Activated CD8-positive, alpha-beta memory T cell treated with anti-CD3 and anti-CD28 coated beads, Interleukin-2, amount 10 ng/mL, durations not matched to agents 7 days and 5 days (primary cell): ENCODE data around the gene RLBP1. TPM values are rescaled to one million over a fixed set of nuclear protein-coding genes. Genes with fewer than 3 reads are reported as not detected.
"Not testable (repeated sequence)": the region's sequence is repeated elsewhere in the genome, so short reads cannot be mapped to it uniquely, and the experiment has no call there.

Experiments used
- ATAC-seq: fragments of 150-1000 bp; cut with Tn5 transposase; one replicate; pipeline ENCODE4 v1.10.0; 2021; ENCODE audit warnings: moderate library complexity
- CTCF ChIA-PET: fragments of 350-600 bp; sonication (Branson Sonifier 250); formaldehyde crosslinking; loops from one replicate; lab custom pipeline; 2021; ENCODE audit warnings: antibody characterized with exemption; lab: Charles Lee
- DNase-seq: peaks from one replicate; pipeline ENCODE4 v3.0.0-alpha.2; 2020
- H3K27ac Mint-ChIP-seq: one replicate; pipeline ENCODE4 v1.8.0; 2021; ENCODE audit warnings: mild to moderate bottlenecking, mixed read lengths
- H3K27me3 Mint-ChIP-seq: one replicate; pipeline ENCODE4 v1.8.0; 2021; ENCODE audit warnings: mixed read lengths
- H3K36me3 Mint-ChIP-seq: one replicate; pipeline ENCODE4 v1.8.0; 2021; ENCODE audit warnings: mild to moderate bottlenecking, mixed read lengths
- H3K4me1 Mint-ChIP-seq: one replicate; pipeline ENCODE4 v1.8.0; 2021; ENCODE audit warnings: mixed read lengths
- H3K4me3 Mint-ChIP-seq: one replicate; pipeline ENCODE4 v1.8.0; 2021; ENCODE audit warnings: mild to moderate bottlenecking, moderate library complexity, mixed read lengths
- H3K9me3 Mint-ChIP-seq: one replicate; pipeline ENCODE4 v1.8.0; 2022; ENCODE audit warnings: low read depth, mixed read lengths
- total RNA-seq, 2 experiments: library from RNA; stranded (reverse); gene quantifications; one replicate each; pipeline ENCODE4 v1.2.3, GENCODE V29; 2021

Gene RLBP1
- total RNA-seq: not detected

DNA sequence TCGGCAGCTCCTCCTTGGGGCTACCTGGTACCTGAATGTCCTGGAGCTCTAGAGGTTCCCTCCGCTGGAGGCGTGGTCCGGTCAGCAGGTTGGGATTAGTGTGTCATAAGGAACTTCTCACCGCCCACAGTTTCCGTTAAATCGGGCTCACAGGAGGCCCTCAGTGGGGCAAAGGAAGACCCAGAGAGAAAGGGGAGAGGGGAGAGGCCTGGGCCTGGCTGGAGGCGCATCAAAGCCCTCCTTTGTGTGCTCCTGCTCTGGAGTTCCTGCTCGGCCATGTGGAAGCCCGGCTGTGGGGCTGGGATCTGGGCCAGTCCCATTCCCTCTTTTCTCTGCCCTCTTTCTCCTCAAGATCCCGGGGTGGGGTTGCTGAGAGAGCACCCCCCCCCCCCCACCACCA lies at the start of gene RLBP1:
Gene RLBP1, minus strand, starts transcription at position 37 of the 400 bp plus-strand sequence. CDS start 2,604 bp downstream, outside the sequence.
- no peaks in the 10 kb centered on the region for H3K9me3 Mint-ChIP-seq
- no peak within 1 kb of the TSS for H3K4me3 Mint-ChIP-seq
- H3K27me3 Mint-ChIP-seq: peaks cover 21% of the 10 kb centered on the region
- CTCF ChIA-PET: interaction anchor here (0.6 to 3.2 kb wide), 2 partner anchors 15 to 137 kb away, joined by 5 to 29 read pairs; no protein-coding TSS in a partner anchor
- H3K4me1 Mint-ChIP-seq: no peaks in the 10 kb centered on the region
- H3K27ac Mint-ChIP-seq: no peak within 1 kb of the TSS
- DNase-seq: no peak
- no peaks in the 10 kb centered on the region for H3K36me3 Mint-ChIP-seq
- ATAC-seq: no peak

GRCh38 chr15:89250142-89250541 lies 28.8 kb upstream of the RLBP1 start:
- not testable (repeated sequence) for DNase-seq, H3K27me3 Mint-ChIP-seq, ATAC-seq, H3K9me3 Mint-ChIP-seq, H3K27ac Mint-ChIP-seq, H3K4me3 Mint-ChIP-seq
- Mint-ChIP-seq H3K36me3 (peaks cover 78% of the 10 kb centered on the region), H3K4me1 (peaks cover 38% of the 10 kb centered on the region)
- CTCF ChIA-PET: interaction anchor here (1.0 to 7.0 kb wide), 2 partner anchors 32 to 45 kb away, joined by 3 to 108 read pairs; no protein-coding TSS in a partner anchor

DNA sequence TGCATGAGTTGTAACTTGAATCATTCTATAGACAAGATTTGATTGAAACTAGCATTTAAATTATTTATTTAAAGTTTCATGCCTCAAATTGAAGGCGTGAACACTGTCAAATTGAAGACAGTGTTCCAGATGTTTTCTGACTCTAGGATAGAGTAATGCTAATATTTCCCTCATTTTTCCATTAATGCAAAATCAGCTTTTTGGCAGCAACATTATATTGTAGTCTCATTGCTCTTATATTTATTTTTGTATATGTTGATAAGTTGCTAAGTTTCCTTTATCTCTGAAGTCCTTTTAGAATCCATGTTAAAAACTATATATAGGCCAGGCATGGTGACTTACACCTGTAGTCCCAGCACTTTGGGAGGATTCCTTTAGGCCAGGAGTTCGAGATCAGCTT lies 27.2 kb upstream of the RLBP1 start:
- no peaks in the 10 kb centered on the region for H3K27me3 Mint-ChIP-seq
- H3K36me3 Mint-ChIP-seq: peaks cover 74% of the 10 kb centered on the region
- no peak for DNase-seq
- ATAC-seq: no peak
- no peak overlapping the region for H3K4me3 Mint-ChIP-seq
- CTCF ChIA-PET: interaction anchor here (1.0 to 7.0 kb wide), 3 partner anchors 25 to 52 kb away, joined by 3 to 108 read pairs (median 3); no protein-coding TSS in a partner anchor
- no peaks in the 10 kb centered on the region for H3K9me3 Mint-ChIP-seq
- peaks cover 43% of the 10 kb centered on the region for H3K4me1 Mint-ChIP-seq
- H3K27ac Mint-ChIP-seq: no peak overlapping the region

DNA sequence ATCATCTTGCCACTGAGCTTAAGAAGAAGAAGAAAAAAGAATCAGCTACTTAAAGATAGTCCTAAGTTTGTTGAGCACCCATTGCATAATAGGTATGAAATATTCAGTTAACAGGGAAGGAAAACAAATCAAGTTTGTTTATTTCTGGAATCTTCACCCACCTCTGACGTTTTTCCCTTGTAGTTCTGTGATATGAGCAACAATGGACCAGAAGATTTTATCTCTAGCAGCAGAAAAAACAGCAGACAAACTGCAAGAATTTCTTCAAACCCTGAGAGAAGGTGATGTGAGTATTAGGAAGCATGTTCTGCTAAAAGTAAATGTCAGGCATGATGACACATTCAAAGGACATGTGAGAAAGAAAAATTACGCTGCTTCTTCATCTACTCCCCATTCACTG lies 26.1 kb upstream of the RLBP1 start:
- DNase-seq (no peak), ATAC-seq (no peak)
- CTCF ChIA-PET: interaction anchor here (1.5 to 7.0 kb wide), 2 partner anchors 42 to 84 kb away, joined by 5 to 108 read pairs; no protein-coding TSS in a partner anchor
- H3K4me1 Mint-ChIP-seq: peaks cover 52% of the 10 kb centered on the region
- no peak overlapping the region for H3K4me3 Mint-ChIP-seq
- H3K27ac Mint-ChIP-seq: no peak overlapping the region
- no peaks in the 10 kb centered on the region for H3K9me3 Mint-ChIP-seq
- H3K27me3 Mint-ChIP-seq: no peaks in the 10 kb centered on the region
- H3K36me3 Mint-ChIP-seq: peaks cover 67% of the 10 kb centered on the region

DNA sequence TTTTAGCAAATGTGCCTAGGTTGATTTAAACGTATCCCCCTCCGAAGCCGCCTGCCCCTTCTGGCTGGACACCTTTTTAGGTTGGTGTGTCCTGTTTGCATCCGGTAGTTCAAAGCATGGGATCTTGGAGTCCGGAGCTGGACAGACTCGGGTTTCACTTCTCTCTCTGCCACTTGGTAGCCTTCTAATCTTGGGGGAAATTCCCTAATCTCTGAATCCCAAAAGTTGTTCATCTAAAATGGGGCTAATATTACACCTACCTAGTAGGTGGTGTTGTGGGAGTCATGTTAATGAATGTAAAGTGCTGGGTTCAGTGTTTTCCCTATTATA lies 23.2 kb upstream of the RLBP1 start:
- Mint-ChIP-seq H3K27me3 (peaks cover 5% of the 10 kb centered on the region), H3K36me3 (peaks cover 46% of the 10 kb centered on the region), H3K4me1 (peaks cover 47% of the 10 kb centered on the region), H3K27ac (peak overlapping the region; percentile 92), H3K9me3 (no peaks in the 10 kb centered on the region), H3K4me3 (peak overlapping the region; percentile 89)
- CTCF ChIA-PET: interaction anchor here (0.6 to 7.0 kb wide), 17 partner anchors 8 to 340 kb away, joined by 3 to 108 read pairs (median 4); partner anchors contain the start of gene ABHD2
- DNase-seq: no peak
- peak; percentile 13 for ATAC-seq

GRCh38 chr15:89243691-89244573 lies 22.6 kb upstream of the RLBP1 start, which contains the start of gene FANCI:
TSS of gene FANCI (plus strand) at chr15:89243979. CDS start at chr15:89247648, 3,669 bp downstream.
- DNase-seq: peak; percentile 98
- H3K36me3 Mint-ChIP-seq: peaks cover 41% of the 10 kb centered on the region
- peak; percentile 93 for ATAC-seq
- CTCF ChIA-PET: interaction anchor here (0.8 to 7.0 kb wide), 16 partner anchors 9 to 339 kb away, joined by 3 to 108 read pairs (median 4); partner anchors contain the start of gene ABHD2
- H3K27ac Mint-ChIP-seq: peak within 1 kb of the TSS; percentile 92
- peaks cover 43% of the 10 kb centered on the region for H3K4me1 Mint-ChIP-seq
- peaks cover 7% of the 10 kb centered on the region for H3K27me3 Mint-ChIP-seq
- H3K4me3 Mint-ChIP-seq: peak within 1 kb of the TSS; percentile 89
- H3K9me3 Mint-ChIP-seq: no peaks in the 10 kb centered on the region

DNA sequence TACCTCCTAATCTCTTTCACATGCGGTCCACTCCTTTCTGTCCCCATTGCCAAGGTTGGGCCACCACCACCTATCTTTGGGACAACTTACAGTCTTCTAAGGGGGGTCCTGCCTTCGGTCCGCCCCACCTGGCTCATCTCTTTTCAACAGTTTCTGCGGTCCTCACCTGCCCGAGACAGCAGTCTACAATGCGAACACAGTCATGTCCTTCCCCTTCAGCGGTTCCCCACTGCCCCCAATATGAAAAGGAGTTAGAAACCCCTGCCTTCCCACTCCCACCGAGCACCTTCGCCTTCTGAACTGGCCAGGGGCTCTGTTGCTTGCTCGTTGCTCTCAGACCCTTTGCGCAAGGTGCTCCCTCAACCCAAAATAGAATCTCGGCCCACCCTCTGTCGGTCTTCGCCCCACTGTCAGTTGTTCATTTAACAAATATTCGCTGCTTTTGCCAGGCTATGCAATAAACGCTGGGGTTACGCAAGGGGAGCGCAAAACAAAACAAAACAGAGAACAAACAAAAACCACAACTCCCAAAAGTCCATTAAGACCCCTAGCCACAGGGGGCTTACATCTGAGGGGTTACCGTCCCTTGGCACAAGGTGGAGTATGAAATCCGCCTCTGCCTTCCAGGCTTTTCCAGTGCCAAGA lies 21.8 kb upstream of the RLBP1 start:
- no peaks in the 10 kb centered on the region for H3K9me3 Mint-ChIP-seq
- peaks cover 38% of the 10 kb centered on the region for H3K4me1 Mint-ChIP-seq
- CTCF ChIA-PET: interaction anchor here (1.0 to 7.0 kb wide), 7 partner anchors 10 to 185 kb away, joined by 3 to 108 read pairs (median 4); partner anchors contain the start of gene ABHD2
- H3K36me3 Mint-ChIP-seq: peaks cover 33% of the 10 kb centered on the region
- peaks cover 13% of the 10 kb centered on the region for H3K27me3 Mint-ChIP-seq
- ATAC-seq (no peak), DNase-seq (no peak)
- H3K4me3 Mint-ChIP-seq: peak overlapping the region; percentile 89
- peak overlapping the region; percentile 92 for H3K27ac Mint-ChIP-seq

DNA sequence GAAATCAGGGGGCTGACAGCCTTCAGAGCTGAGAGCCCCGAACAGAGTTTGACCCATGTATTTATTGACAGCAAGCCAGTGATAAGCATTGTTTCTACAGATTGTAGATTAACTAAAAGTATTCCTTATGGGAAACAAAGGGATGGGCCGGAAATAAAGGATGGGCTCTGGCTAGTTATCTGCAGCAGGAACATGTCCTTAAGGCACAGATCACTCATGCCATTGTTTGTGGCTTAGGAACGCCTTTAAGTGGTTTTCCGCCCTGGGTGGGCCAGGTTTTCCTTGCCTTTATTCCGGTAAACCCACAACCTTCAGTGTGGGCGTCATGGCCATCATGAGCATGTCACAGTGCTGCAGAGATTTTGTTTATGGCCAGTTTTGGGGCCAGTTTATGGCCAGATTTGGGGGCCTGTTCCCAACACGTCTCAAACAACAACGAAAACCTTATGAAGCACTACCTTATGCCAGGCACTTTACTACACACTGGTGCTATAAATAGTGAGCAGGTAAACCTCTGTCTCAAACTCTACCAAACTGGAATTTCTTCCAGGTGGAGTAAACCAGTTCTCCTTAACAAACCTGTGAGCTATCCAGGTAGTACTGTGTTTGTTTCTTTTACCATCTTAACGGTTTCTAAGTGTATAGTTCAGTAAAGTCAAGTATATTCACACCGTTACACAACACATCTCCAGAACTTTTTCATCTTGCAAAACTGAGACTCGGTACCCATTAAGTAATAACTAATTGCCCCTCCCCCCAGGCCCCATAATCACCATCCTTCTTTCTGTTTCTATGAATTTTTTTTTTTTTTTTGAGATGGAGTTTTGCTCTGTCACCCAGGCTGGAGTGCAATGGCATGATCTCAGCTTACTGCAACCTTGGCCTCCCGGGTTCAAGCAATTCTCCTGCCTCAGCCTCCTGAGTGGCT lies 18.8 kb upstream of the RLBP1 start:
- H3K9me3 Mint-ChIP-seq, DNase-seq, H3K36me3 Mint-ChIP-seq, H3K27ac Mint-ChIP-seq, ATAC-seq, H3K4me3 Mint-ChIP-seq: not testable (repeated sequence)
- CTCF ChIA-PET: interaction anchor here (2.5 to 5.4 kb wide), 2 partner anchors 34 to 63 kb away, joined by 6 to 49 read pairs; no protein-coding TSS in a partner anchor
- peaks cover 13% of the 10 kb centered on the region for H3K4me1 Mint-ChIP-seq
- H3K27me3 Mint-ChIP-seq: peaks cover 37% of the 10 kb centered on the region

DNA sequence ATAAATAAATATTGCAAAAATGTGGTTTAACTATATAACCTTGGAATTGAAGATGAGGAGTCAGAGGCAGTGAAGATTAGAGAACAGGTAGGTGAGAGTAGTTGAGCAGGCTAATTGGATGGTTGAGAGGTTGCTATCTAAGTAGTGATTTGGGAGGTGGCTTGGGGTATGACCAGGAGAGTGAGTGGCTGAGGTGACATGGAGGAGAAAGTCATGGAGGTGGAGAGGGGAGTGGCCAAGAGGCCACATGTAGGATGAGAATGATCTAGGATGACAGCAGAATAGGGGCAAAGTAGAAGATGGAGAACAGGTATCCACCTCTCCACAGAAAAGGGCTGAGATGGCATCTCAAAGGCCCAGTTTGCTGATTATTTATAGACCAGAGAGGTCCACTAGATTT lies 10.5 kb upstream of the RLBP1 start:
- H3K4me3 Mint-ChIP-seq: no peak overlapping the region
- H3K27ac Mint-ChIP-seq: no peak overlapping the region
- H3K4me1 Mint-ChIP-seq: peaks cover 10% of the 10 kb centered on the region
- DNase-seq: no peak
- ATAC-seq: no peak
- no peaks in the 10 kb centered on the region for H3K9me3 Mint-ChIP-seq
- CTCF ChIA-PET: interaction anchor here (0.6 to 2.2 kb wide), 3 partner anchors 25 to 444 kb away, joined by 3 to 8 read pairs (median 3); no protein-coding TSS in a partner anchor
- peaks cover 43% of the 10 kb centered on the region for H3K27me3 Mint-ChIP-seq
- H3K36me3 Mint-ChIP-seq: no peaks in the 10 kb centered on the region

GRCh38 chr15:89230277-89230676 lies 8.9 kb upstream of the RLBP1 start:
- no peaks in the 10 kb centered on the region for H3K9me3 Mint-ChIP-seq

DNA sequence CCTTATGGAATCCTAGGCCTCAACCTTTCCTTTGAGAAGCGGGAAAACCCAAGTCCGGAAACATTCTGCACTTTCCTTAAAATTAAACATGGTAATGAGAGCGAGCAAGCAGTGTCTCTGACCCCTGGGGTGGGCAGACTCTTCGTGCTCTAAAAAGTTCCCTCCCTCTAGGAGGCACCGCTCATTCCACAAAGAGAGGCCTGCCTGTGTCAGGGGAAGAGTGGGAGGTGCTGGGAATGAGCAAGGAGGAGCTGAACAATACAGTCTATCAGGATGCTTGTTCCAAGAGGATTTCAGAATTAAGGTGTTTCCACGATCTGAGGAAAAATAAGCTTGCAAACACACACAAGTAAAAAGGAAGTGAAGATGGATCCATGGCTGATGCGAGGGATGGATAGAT lies 6.0 kb upstream of the RLBP1 start:
- Mint-ChIP-seq H3K9me3 (no peaks in the 10 kb centered on the region), H3K4me3 (no peak overlapping the region), H3K4me1 (peaks cover 10% of the 10 kb centered on the region), H3K27ac (no peak overlapping the region), H3K27me3 (peaks cover 17% of the 10 kb centered on the region), H3K36me3 (no peaks in the 10 kb centered on the region)
- DNase-seq (no peak), ATAC-seq (no peak)
- CTCF ChIA-PET: interaction anchor here (2.5 kb wide), 1 partner anchor 20 kb away, joined by 7 read pairs; no protein-coding TSS in a partner anchor

More at GRCh38 chr15:89230277-89230676, 8.9 kb upstream of the RLBP1 start:
- H3K36me3 Mint-ChIP-seq: no peaks in the 10 kb centered on the region
- ATAC-seq (no peak), DNase-seq (no peak)
- H3K4me1 Mint-ChIP-seq: peaks cover 10% of the 10 kb centered on the region
- H3K27me3 Mint-ChIP-seq: peaks cover 32% of the 10 kb centered on the region
- CTCF ChIA-PET: interaction anchor here (0.8 to 2.2 kb wide), 3 partner anchors 14 to 345 kb away, joined by 3 to 8 read pairs (median 6); partner anchors contain the start of genes FANCI and TICRR
- H3K27ac Mint-ChIP-seq: no peak overlapping the region
- H3K4me3 Mint-ChIP-seq: no peak overlapping the region
